Cardiac septum (tissue), 1 donor: ENCODE measurements around the gene RPS14. TPM values are rescaled to one million over a fixed set of nuclear protein-coding genes. Genes with fewer than 3 reads are reported as not detected.

ENCODE experiments used
- DNase-seq: peaks from one replicate; pipeline ENCODE4 v3.0.0-alpha.2; 2020; ENCODE audit warnings: low spot score
- intact Hi-C: fragments of 100-400 bp; cut with DNase I; formaldehyde crosslinking; loops from one replicate; pipeline ENCODE4 v1.14.0; 2022
- total RNA-seq: library from RNA; stranded (reverse); fragmentation: NEBNext Ultra II Directional; extraction: Animal tissue kit (Norgen Biotek cat#: 25700); gene quantifications from one replicate; pipeline ENCODE4 v1.2.1, GENCODE V29; 2021
- donor health status: DM: no; HTN: no; CAD: no.

RPS14 gene
- total RNA-seq, 1 donor from 2014 or later: 852 TPM

DNA sequence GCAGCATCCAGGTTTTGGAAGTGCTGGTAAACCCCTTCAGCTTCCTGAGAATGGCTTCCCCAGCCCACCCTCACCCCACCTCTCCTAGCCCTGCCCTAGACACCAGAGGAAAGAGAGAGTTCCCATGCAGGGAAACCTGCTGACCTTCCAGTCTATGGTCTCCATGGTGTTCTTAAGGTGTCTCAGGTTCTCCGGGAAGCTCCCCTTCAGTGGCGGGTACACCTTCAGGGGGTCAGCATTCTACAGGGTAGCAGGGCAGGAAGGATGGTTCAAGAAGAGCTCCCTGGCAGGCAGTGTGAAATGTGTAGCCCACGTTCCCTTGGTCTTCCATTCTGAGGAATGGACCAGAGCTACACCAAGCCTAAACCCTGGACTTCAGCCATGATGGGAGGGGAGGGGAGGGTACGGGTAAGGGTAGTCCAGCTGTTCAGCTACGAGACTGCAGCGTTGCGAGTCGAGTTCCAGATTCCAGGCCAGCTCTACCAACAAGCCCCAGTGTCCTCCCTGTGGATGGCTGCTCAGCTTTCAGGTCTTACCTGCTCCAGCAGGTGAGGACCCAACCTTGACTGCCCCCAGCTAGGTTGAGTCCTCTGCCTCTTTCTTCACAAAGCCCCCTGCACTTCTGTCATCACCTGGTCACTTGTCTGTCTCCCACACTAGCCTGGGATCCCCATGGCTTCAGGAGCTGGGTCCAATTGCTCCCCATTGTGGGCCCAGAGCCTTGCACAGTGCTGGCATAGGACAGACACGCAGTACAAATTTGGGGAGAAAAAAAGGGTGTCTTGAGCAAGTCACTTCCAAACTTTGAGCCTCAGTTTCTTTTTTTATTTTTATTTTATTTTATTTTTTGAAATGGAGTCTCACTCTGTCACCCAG is 44.4 kb downstream of the RPS14 start:
- intact Hi-C loops: no loop called here
- no peak for DNase-seq

GRCh38 chr5:150404535-150404934 is 45.0 kb downstream of the RPS14 start:
- intact Hi-C loops: no loop called here
- no peak for DNase-seq

DNA sequence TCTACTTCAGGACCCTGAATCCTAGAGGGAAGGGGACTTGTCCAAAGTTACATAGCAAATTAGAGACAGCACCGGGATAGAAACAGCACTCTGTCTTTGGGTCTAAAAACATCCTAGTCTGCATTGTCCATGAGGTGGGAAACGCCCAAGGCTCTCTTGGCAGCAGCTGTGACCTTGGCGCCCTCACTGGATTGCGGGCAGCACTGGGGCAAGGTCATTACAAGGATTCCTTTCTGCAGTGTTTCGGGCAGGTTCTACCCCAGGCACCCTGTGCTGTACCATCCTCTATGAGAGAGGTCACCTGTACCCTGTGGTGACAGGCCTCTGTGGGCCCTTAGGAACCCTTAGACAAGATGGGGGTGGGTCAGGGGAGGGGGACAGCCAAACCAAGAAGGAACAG is 45.4 kb downstream of the RPS14 start:
- DNase-seq: no peak
- intact Hi-C loops: no loop called here

- DNase-seq: no peak
- intact Hi-C loops: no loop called here
Measured at GRCh38 chr5:150402901-150403342, 46.6 kb downstream of the RPS14 start.

DNA sequence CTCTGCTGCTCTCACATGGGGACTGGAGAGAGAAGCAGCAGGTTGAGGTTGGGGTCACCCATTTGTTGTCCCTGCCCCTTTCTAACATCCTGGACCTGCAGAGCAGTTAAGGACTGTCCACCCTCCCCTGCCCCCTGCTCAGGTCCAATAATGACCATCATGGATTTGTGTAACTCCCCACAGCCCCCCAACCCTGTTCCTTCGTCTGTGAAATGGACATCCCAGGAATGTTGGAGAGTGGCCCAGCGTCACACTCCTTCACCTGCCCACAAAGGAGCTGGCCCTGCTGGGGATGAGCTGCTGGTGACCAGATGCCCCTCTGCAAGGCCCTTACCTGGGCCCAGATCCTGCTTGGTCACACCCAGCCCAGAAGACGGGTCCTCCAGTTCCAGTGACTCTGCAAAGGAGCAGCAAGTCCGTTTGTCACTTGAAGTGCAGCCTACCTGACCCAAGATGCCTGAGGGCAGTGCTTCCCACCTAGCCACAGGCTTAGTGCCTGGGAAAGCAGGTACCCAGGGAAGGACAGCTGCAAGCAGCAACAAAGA is 47.2 kb downstream of the RPS14 start:
- intact Hi-C loops: no loop called here
- DNase-seq: no peak

DNA sequence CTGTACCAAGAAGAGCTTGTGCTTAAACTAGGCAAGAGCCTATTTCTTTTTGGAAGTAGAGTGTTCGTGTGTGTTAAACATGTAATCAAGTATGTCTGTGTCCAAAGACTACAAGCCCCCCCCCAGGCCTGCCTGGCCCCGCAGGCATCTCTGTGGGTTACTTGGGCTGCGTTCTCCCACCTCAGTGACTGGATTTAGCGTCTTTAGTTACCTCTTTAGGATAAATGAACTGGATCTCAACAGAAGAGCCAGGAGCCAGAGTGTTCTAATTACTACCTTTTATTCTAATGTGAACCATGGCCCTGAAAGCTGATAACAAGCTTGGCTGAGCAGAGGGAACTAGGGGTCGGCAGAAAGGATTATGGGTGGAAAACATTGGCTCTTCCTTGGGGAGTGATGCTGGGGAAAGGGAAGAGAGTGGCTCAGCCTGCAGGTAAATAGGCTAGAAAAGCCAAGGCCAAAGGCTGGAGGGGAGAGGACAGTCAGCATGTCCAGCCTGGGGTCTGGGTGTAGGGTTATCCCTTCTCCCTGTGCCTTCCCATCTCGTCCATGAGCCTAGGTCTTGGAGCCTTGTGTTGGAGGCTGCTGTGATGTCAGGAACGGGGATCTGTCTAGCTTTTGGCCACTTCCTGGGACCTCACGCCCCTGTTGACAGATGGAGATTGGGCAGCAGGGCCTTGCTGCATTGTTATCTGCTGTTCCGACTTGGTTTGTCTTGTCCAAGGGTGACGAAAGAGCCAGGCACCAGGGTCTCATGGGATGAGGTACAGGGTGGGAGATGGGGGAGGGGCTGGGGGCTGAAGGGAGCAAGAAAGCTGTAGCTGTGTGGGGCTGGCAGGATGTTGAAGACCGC is 47.9 kb downstream of the RPS14 start:
- DNase-seq: no peak
- intact Hi-C loops: no loop called here

DNA sequence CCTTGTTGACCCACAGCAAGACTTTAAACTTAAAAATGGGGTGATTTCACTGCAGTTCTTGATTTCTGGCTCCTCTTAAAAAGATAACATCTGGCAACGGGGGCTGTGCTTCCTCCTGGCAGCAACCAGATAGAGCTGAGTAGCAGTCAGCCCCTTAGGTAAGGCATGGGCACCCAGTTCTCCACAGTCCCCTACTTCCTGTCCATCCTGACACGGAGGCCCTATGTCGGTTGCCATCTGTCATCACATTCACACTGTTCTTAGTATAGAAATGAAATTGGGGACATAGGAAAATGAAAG is 48.5 kb downstream of the RPS14 start:
- intact Hi-C loops: no loop called here
- no peak for DNase-seq

DNA sequence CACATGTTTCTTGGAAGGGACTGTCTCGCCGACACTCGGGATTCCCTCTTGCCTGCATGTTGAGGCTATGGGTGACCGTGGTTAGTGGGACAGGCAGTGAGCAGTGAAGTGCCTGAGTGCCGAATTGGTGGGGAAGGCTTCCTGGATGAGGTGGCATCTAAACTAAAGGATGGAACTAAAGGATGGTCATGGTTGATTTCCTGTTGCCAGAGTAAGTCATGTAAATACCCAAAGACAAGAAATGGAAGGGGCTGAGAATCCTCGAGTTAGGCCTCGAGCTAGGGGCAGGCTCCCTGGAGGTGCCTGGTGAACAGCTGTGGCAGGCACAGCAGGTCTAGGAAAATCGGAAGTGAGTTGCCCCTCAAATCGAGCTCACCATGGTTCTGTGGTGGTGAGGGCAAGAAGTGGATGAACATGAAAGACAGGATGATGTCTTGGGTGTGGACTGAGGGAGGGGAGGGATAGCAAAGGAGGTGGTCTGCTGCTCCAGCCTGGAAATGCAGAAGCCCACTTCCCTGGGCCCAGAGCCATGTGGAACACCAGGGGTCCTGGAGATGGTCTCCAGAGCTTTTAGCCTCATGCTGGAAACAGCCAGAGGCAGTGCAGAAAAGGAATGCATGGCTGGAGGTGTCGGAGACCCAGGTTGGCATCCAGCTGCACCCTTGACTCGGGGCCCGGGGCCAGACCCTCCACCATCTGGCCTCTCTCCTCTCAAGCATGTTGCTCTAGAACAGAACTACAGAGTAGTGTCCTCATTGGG is 49.0 kb downstream of the RPS14 start:
- no peak for DNase-seq

GRCh38 chr5:150399524-150400211 is 49.9 kb downstream of the RPS14 start:
- no peak for DNase-seq
- intact Hi-C loops: no loop called here

More for the DNA sequence above, 49.0 kb downstream of the RPS14 start:
- intact Hi-C loops: no loop called here

DNA sequence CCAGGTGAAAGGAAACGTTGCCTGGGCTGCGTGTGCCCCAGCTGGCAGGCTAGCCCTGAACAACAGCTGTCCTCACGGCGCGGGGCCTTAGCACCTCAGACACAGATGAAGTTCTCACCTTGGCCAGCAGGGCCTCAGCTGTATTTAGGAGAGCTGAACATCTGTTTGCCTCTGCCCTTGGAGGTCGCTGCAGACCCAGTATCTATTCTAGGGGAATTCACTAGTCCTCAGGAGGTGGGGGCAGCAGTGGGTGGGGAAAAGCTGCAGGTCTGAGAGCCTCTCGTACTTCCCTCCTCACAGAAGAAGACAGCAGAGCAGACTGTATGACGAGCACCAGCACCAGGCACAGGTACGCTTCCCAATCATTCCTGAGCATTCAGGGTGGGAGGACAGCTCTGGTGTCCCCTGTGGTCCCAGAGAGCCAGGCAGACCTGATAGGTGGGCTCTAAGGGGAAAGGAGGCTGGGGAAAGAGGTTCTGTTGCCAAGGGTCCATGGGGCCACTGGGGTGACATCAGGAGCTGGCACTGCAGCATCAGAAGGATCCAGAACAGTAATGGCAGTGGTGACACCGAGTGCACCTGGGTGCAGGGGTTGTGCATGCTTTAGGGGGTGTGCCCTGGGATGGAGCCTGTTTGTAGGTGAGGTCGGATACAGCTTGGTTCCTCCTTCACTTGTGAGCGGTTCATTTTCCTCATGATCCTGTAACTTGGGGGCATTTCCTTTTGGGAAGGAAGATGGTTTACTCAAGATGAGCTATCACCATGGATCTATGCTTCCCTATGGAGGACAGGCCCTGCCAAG is 50.6 kb downstream of the RPS14 start:
- intact Hi-C loops: no loop called here
- DNase-seq: no peak

- intact Hi-C loops: no loop called here
- no peak for DNase-seq
Measured at GRCh38 chr5:150397782-150398721, 51.5 kb downstream of the RPS14 start.

DNA sequence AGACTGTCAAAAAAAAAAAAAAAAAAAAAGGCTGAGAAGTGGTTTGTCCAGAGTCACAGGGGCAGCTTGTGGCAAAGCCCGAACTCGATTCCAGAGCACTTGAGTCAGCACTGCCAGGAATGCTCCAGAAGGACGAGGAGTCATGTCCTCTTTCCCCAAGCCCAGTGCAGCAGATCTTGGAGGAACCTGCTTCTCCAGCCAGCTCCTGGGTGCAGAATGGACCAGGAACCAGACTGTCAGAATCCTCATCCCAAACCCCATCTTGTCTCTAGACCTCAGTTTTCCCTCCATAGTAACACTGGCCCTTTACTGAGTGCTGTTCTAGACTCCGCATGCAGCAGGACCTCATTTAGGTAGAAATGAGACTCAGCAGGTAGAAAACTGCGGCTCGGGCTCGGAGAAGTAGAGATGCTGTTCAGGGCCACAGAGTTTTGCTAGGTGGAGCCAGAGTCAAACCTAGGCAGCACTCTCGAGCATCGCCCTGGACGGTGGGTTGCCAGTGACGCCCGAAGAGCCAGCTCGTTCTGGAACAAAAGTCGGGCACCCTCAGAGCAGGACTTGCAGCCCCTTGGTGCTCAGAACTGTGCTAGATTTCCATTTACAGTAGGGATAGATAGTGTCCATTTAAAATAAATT is 52.3 kb downstream of the RPS14 start:
- DNase-seq: no peak
- intact Hi-C loops: no loop called here

DNA sequence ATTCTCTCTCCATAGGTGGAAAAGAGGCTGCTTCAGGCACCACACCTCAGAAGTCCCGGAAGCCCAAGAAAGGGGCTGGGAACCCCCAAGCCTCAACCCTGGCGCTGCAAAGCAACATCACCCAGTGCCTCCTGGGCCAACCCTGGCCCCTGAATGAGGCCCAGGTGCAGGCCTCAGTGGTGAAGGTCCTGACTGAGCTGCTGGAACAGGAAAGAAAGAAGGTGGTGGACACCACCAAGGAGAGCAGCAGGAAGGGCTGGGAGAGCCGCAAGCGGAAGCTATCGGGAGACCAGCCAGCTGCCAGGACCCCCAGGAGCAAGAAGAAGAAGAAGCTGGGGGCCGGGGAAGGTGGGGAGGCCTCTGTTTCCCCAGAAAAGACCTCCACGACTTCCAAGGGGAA is 53.3 kb downstream of the RPS14 start:
- intact Hi-C loops: no loop called here
- no peak for DNase-seq

DNA sequence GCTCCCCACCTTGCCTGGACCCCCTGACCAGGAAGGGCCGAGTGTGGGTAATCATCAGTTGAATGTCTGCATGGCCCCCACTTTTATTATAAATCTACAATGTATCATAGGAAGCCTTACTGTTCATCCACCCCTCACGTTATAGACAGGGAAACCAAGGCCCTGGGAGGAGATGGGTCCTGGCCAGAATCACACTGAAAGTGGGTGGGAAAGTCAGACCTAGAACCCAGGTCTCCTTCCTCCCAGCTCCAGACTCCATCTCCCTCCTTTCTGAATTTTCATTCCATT is 53.9 kb downstream of the RPS14 start:
- no peak for DNase-seq
- intact Hi-C loops: no loop called here

GRCh38 chr5:150394912-150395687 is 54.4 kb downstream of the RPS14 start:
- no peak for DNase-seq
- intact Hi-C loops: no loop called here

DNA sequence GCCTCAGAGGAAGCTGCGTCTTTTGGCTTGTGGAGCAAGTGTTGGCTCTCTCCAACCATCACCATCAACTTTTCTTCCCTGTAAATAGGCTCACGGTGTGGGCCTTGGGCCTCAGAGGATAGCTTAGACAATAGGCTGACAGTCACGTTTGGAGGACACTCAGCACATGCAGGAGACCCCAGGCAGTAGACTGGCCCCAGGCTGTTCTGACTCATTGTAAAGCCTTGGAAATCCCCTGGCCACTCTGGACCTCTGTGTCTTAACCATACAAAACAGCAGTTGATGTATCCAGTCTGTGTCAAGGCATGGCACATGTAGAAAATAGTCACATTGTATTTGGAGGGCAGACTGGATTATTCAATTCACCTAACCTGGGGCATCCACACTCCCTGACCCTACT is 55.4 kb downstream of the RPS14 start:
- intact Hi-C loops: no loop called here
- no peak for DNase-seq
